Smooth muscle cell (in vitro differentiated cells): ENCODE data around the gene FBXO3. TPM values are rescaled to one million over a fixed set of nuclear protein-coding genes. Genes with fewer than 3 reads are reported as not detected.
A peak's percentile ranks its signal among the peaks of the same experiment; 100 is the strongest.

Source experiments
- DNase-seq: peaks from one replicate; lab custom pipeline; 2025; ENCODE audit not compliant: unreplicated experiment; lab: John Stamatoyannopoulos, UW
- H2AFZ ChIP-seq: fragments of 200-600 bp; sonication (generic); 2 replicates; pipeline ENCODE4 v1.6.0; 2016; ENCODE audit warnings: antibody characterized with exemption, low read depth, mild to moderate bottlenecking
- H3F3A ChIP-seq: fragments of 200-600 bp; sonication (generic); 2 replicates; pipeline ENCODE4 v1.6.0; 2017; ENCODE audit warnings: antibody characterized with exemption, low read depth
- H3K27ac ChIP-seq: fragments of 200-600 bp; sonication (generic); 2 replicates; pipeline ENCODE4 v1.5.1; 2016; ENCODE audit warnings: low read depth, mild to moderate bottlenecking
- H3K27me3 ChIP-seq: fragments of 200-600 bp; sonication (generic); 2 replicates; pipeline ENCODE4 v1.6.1; 2016; ENCODE audit warnings: low read depth, mild to moderate bottlenecking
- H3K36me3 ChIP-seq: fragments of 200-600 bp; sonication (generic); 2 replicates; pipeline ENCODE4 v1.5.1; 2016; ENCODE audit warnings: low read depth
- H3K4me1 ChIP-seq: fragments of 200-600 bp; sonication (generic); 2 replicates; pipeline ENCODE4 v1.5.1; 2016; ENCODE audit warnings: low read depth
- H3K4me2 ChIP-seq: fragments of 200-600 bp; sonication (generic); 2 replicates; pipeline ENCODE4 v1.6.0; 2016; ENCODE audit warnings: mild to moderate bottlenecking
- H3K4me3 ChIP-seq: fragments of 200-600 bp; sonication (generic); 2 replicates; pipeline ENCODE4 v1.5.1; 2016; ENCODE audit warnings: mild to moderate bottlenecking
- H3K79me2 ChIP-seq: fragments of 200-600 bp; sonication (generic); 2 replicates; pipeline ENCODE4 v1.6.0; 2016; ENCODE audit warnings: low read depth, mild to moderate bottlenecking
- H3K9ac ChIP-seq: fragments of 200-600 bp; sonication (generic); 2 replicates; pipeline ENCODE4 v1.6.0; 2016; ENCODE audit warnings: low read depth
- H3K9me3 ChIP-seq: fragments of 200-600 bp; sonication (generic); replicated peaks from 2 replicates; pipeline ENCODE4 v1.5.1; 2016; ENCODE audit warnings: low read depth
- H4K20me1 ChIP-seq: fragments of 200-600 bp; sonication (generic); 2 replicates; pipeline ENCODE4 v1.6.0; 2016; ENCODE audit warnings: low read depth
- WGBS: methylation state at CpG from one replicate; pipeline ENCODE4 v1.1.7; 2016; ENCODE audit warnings: low lambda C conversion rate; 5-methylcytosine and 5-hydroxymethylcytosine counted together
- polyA plus RNA-seq: library from polyadenylated mRNA; unstranded; fragments of >200 nt; fragmentation: Nextera tagmentation; extraction: Ambion mirVana; gene quantifications from 2 replicates; pipeline ENCODE4 v1.2.1, GENCODE V29; 2016
- total RNA-seq: library from RNA; depleted of rRNA; stranded (reverse); fragments of >200 nt; gene quantifications from 2 replicates; pipeline ENCODE4 v1.2.3, GENCODE V29; 2014
- TF ChIP-seq, protein P1 (sequence below): fragments of 200-600 bp; sonication (generic); IDR thresholded peaks from 2 replicates; pipeline ENCODE4 v1.5.1; 2017; ENCODE audit warnings: borderline replicate concordance, mild to moderate bottlenecking, antibody characterized with exemption; ENCODE audit not compliant: insufficient read depth, poor library complexity, severe bottlenecking

FBXO3 gene
- total and polyA plus RNA-seq, 2 experiments from 2014 or later: 28.8 to 63.6 TPM

DNA sequence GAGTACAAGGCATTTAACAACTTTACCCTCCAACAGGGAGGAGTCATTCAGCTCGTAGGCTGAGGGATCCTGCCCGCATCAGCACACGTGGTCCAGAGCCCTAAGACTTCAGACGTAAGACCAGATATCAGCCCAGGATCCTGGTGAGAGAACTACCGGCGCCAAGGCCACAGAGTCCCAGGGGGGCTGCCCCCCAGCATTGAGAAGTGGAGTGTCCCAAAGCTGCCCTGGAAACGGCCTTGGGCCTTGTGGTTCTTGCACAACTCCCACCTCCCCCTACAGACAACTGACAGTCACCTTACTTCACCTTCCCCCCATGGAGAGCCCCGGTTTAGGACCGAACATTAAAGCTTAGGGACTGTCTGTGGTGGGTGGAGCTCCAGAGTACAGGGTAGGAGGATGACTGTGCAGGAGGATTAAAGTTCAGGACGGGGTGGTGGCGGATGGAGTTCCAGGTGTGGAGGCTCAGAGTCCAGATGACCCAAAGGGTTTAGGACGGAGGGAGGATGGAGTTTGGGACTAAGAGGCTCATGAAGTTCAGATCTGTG, 74.7 kb downstream of the FBXO3 start:
- TF ChIP-seq, protein P1, sequence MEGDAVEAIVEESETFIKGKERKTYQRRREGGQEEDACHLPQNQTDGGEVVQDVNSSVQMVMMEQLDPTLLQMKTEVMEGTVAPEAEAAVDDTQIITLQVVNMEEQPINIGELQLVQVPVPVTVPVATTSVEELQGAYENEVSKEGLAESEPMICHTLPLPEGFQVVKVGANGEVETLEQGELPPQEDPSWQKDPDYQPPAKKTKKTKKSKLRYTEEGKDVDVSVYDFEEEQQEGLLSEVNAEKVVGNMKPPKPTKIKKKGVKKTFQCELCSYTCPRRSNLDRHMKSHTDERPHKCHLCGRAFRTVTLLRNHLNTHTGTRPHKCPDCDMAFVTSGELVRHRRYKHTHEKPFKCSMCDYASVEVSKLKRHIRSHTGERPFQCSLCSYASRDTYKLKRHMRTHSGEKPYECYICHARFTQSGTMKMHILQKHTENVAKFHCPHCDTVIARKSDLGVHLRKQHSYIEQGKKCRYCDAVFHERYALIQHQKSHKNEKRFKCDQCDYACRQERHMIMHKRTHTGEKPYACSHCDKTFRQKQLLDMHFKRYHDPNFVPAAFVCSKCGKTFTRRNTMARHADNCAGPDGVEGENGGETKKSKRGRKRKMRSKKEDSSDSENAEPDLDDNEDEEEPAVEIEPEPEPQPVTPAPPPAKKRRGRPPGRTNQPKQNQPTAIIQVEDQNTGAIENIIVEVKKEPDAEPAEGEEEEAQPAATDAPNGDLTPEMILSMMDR: no peak

DNA sequence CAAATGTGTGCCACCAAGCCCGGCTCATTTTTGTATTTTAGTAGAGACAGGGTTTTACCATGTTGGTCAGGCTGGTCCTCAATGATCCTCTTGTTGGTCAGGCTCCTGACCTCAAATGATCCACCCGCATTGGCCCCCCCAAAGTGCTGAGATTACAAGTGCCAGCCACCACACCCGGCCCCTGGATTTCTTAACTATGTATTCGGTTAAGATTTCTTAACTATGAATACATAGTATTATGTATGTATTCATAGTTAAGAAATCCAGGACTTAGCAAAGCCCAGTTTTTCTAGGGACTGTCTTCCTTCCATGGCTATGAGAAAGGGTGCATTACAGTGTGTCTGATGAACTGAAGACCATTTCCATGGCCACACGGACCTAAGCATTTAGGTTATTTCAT, 75.4 kb downstream of the FBXO3 start:
- TF ChIP-seq, protein P1: no peak
- Histone ChIP-seq H3K9me3 (no peaks in the 10 kb centered on the region), H3K9ac (no peak overlapping the region), H3K27me3 (no peaks in the 10 kb centered on the region), H3F3A (peaks cover 9% of the 10 kb centered on the region), H3K36me3 (no peaks in the 10 kb centered on the region), H2AFZ (no peak overlapping the region), H3K79me2 (no peaks in the 10 kb centered on the region), H3K4me2 (no peak overlapping the region), H4K20me1 (no peaks in the 10 kb centered on the region), H3K4me3 (no peak overlapping the region), H3K27ac (peak overlapping the region; percentile 85), H3K4me1 (peaks cover 20% of the 10 kb centered on the region)
- DNase-seq: no peak
- WGBS: 90% methylated on average over 5 of the region's 5 CpGs

More for the DNA sequence above, 74.7 kb downstream of the FBXO3 start:
- Histone ChIP-seq H2AFZ (no peak overlapping the region), H3K9ac (no peak overlapping the region), H3K4me2 (peak overlapping the region; percentile 81), H3F3A (peaks cover 9% of the 10 kb centered on the region), H3K36me3 (no peaks in the 10 kb centered on the region), H3K9me3 (no peaks in the 10 kb centered on the region), H4K20me1 (no peaks in the 10 kb centered on the region), H3K27ac (peak overlapping the region; percentile 85), H3K4me1 (peaks cover 20% of the 10 kb centered on the region), H3K4me3 (no peak overlapping the region), H3K79me2 (no peaks in the 10 kb centered on the region), H3K27me3 (no peaks in the 10 kb centered on the region)
- no peak for DNase-seq
- 69% methylated on average over 12 of the region's 12 CpGs for WGBS

DNA sequence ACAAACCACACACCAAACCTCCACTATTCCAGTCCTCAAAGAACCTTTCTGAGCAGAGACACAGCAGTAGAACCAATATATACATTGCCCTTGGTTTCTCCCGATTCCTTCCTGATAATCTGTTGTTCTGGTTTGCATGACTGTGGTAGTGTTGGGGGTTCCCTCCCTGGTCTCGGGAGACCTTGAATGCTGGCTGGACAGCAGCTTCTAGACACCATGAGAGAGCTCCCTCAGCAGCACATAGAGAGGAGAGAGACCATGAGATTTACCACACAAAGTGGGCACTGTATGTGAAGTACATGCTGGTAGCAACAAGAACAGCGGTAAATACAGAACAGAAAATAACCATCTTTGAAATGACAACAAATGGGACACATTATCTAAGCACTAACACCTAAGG, 76.3 kb downstream of the FBXO3 start:
- Histone ChIP-seq H4K20me1 (no peaks in the 10 kb centered on the region), H2AFZ (no peak overlapping the region), H3K27ac (no peak overlapping the region), H3F3A (peaks cover 9% of the 10 kb centered on the region), H3K79me2 (no peaks in the 10 kb centered on the region), H3K4me3 (no peak overlapping the region), H3K9ac (no peak overlapping the region), H3K4me2 (no peak overlapping the region), H3K4me1 (peaks cover 23% of the 10 kb centered on the region), H3K36me3 (no peaks in the 10 kb centered on the region), H3K9me3 (no peaks in the 10 kb centered on the region), H3K27me3 (no peaks in the 10 kb centered on the region)
- WGBS: 75% methylated on average over 3 of the region's 3 CpGs
- TF ChIP-seq, protein P1: no peak
- no peak for DNase-seq

DNA sequence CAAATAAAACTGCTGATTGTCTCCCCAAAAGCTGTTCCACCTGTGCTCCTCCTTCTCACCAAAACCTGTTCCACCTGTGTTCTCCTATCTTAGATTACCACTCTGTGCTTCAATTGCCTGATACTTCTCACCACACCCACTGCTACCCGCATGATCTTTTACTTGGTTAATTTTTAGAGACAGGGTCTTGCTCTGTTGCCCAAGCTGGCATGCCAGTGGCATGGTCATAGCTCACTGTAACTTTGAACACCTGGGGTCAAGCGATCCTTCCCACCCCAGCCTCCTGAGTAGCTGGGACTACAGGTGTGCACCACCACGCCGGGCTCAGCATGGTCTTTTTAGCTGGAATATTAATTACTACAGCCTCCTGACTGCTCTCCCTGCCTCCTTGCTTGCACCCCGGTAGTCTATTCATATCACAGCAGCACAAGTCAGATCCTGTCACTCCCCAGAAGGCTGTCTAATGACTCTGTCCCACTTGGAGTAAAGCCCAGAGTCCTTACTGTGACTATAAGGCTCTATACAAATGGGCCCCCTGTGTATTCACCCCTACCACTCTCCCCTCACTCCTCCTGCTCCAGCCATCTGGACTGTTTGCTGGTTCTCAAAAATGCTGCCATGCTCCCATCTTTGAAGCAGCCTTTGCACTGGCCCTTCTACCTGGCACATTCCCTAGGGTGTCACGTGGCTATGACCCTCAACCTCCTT, 77.2 kb downstream of the FBXO3 start:
- H3K36me3 ChIP-seq: no peaks in the 10 kb centered on the region
- no peak overlapping the region for H3K4me2 ChIP-seq
- no peak for DNase-seq
- no peaks in the 10 kb centered on the region for H3K79me2 ChIP-seq
- H3K9me3 ChIP-seq: no peaks in the 10 kb centered on the region
- H3K9ac ChIP-seq: no peak overlapping the region
- 98% methylated on average over 6 of the region's 6 CpGs for WGBS
- H3K27ac ChIP-seq: no peak overlapping the region
- H3K4me3 ChIP-seq: no peak overlapping the region
- no peak overlapping the region for H2AFZ ChIP-seq
- H3K27me3 ChIP-seq: no peaks in the 10 kb centered on the region
- H3F3A ChIP-seq: peaks cover 9% of the 10 kb centered on the region
- no peaks in the 10 kb centered on the region for H4K20me1 ChIP-seq
- TF ChIP-seq, protein P1: no peak
- H3K4me1 ChIP-seq: peaks cover 32% of the 10 kb centered on the region
